Measurements from ENCODE around the gene AVL9. TPM values are rescaled to one million over a fixed set of nuclear protein-coding genes. Genes with fewer than 3 reads are reported as not detected.
"Not testable (repeated sequence)": the region's sequence is repeated elsewhere in the genome, so short reads cannot be mapped to it uniquely, and the experiment has no call there.

The AVL9 gene
- total and polyA plus RNA-seq, 9 of the 15 experiments (the other 6 are each of a cell fraction or from before 2014, with no cell fraction given), result 6.4 to 66.2 (median 30.1) TPM

DNA sequence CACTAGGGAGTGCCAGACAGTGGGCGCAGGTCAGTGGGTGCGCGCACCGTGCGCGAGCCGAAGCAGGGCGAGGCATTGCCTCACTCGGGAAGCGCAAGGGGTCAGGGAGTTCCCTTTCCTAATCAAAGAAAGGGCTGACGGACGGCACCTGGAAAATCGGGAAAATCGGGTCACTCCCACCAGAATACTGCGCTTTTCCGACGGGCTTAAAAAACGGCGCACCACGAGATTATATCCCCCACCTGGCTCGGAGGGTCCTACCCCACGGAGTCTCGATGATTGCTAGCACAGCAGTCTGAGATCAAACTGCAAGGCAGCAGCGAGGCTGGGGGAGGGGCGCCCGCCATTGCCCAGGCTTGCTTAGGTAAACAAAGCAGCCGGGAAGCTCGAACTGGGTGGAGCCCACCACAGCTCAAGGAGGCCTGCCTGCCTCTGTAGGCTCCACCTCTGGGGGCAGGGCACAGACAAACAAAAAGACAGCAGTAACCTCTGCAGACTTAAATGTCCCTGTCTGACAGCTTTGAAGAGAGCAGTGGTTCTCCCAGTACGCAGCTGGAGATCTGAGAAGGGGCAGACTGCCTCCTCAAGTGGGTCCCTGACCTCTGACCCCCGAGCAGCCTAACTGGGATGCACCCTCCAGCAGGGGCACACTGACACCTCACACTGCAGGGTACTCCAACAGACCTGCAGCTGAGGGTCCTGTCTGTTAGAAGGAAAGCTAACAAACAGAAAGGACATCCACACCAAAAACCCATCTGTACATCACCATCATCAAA lies 30.5 kb upstream of the AVL9 start (continued):
- peak; percentile 60; the same call in 1 of the 2 replicates for TF ChIP-seq LEF1 (IDR thresholded peaks at IDR 0.05)
- TF ChIP-seq SMARCE1 (IDR thresholded peaks at IDR 0.05), result peak; percentile 43; the same call in 1 of the 2 replicates
- TF ChIP-seq EP400 (IDR thresholded peaks at IDR 0.05), result peak; percentile 72
- TF ChIP-seq POLR2A (conservative IDR thresholded peaks at IDR 0.05), result peak; percentile 64; the same call in 1 of the 2 replicates
- peak; percentile 70 for TF ChIP-seq TAF9B (IDR thresholded peaks at IDR 0.05; ENCODE audit: partially characterized antibody)
- TF ChIP-seq, protein P1, sequence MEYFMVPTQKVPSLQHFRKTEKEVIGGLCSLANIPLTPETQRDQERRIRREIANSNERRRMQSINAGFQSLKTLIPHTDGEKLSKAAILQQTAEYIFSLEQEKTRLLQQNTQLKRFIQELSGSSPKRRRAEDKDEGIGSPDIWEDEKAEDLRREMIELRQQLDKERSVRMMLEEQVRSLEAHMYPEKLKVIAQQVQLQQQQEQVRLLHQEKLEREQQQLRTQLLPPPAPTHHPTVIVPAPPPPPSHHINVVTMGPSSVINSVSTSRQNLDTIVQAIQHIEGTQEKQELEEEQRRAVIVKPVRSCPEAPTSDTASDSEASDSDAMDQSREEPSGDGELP (CRISPR knock-in tag; IDR thresholded peaks at IDR 0.05; ENCODE audit: borderline replicate concordance), result 0 out of 2 replicates have a peak, but pooled peaks have one; percentile 22
- TF ChIP-seq FOXA3 (CRISPR knock-in tag; conservative IDR thresholded peaks at IDR 0.05 in 1 of 2, IDR thresholded peaks at IDR 0.05 in 1 of 2), result peak; percentile 41 to 93; a peak in 3 of 4 replicates
- peak; percentile 82 to 91 for TF ChIP-seq FOXK2 (conservative IDR thresholded peaks at IDR 0.05 in 1 of 2, IDR thresholded peaks at IDR 0.05 in 1 of 2; ENCODE audit: low read depth in 2 of 2)
- 0 out of 2 replicates have a peak, but pooled peaks have one; percentile 39 for TF ChIP-seq SOX6 (IDR thresholded peaks at IDR 0.05)
- peak; percentile 91 for TF ChIP-seq NFRKB (IDR thresholded peaks at IDR 0.05; ENCODE audit: low read depth)
- TF ChIP-seq SUPT5H (IDR thresholded peaks at IDR 0.05), result peak; percentile 36; the same call in 1 of the 2 replicates
- TF ChIP-seq, protein P2, sequence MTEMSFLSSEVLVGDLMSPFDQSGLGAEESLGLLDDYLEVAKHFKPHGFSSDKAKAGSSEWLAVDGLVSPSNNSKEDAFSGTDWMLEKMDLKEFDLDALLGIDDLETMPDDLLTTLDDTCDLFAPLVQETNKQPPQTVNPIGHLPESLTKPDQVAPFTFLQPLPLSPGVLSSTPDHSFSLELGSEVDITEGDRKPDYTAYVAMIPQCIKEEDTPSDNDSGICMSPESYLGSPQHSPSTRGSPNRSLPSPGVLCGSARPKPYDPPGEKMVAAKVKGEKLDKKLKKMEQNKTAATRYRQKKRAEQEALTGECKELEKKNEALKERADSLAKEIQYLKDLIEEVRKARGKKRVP (CRISPR knock-in tag; IDR thresholded peaks at IDR 0.05), result 0 out of 2 replicates have a peak, but pooled peaks have one; percentile 14
- not testable (repeated sequence) for TF ChIP-seq ATF1 (CRISPR knock-in tag; IDR thresholded peaks at IDR 0.05)
- TF ChIP-seq ATF1 (tag; IDR thresholded peaks at IDR 0.05), result peak; percentile 33; the same call in 1 of the 2 replicates
- TF ChIP-seq PHF8 (IDR thresholded peaks at IDR 0.05; ENCODE audit: borderline replicate concordance, low read length), result peak; percentile 21; the same call in 1 of the 2 replicates
- TF ChIP-seq L3MBTL2 (IDR thresholded peaks at IDR 0.05), result 0 out of 2 replicates have a peak, but pooled peaks have one; percentile 55
- TF ChIP-seq BRD9 (IDR thresholded peaks at IDR 0.05; ENCODE audit: low read depth, partially characterized antibody), result peak; percentile 84
- TF ChIP-seq, protein P3, sequence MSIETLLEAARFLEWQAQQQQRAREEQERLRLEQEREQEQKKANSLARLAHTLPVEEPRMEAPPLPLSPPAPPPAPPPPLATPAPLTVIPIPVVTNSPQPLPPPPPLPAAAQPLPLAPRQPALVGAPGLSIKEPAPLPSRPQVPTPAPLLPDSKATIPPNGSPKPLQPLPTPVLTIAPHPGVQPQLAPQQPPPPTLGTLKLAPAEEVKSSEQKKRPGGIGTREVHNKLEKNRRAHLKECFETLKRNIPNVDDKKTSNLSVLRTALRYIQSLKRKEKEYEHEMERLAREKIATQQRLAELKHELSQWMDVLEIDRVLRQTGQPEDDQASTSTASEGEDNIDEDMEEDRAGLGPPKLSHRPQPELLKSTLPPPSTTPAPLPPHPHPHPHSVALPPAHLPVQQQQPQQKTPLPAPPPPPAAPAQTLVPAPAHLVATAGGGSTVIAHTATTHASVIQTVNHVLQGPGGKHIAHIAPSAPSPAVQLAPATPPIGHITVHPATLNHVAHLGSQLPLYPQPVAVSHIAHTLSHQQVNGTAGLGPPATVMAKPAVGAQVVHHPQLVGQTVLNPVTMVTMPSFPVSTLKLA (conservative IDR thresholded peaks at IDR 0.05), result peak; percentile 30 to 48; a peak in 1 of 4 replicates
- peak; percentile 36; the same call in 1 of the 2 replicates for TF ChIP-seq SMARCA4 (IDR thresholded peaks at IDR 0.05)
- TF ChIP-seq ARID1B (IDR thresholded peaks at IDR 0.05), result peak; percentile 41; the same call in 1 of the 2 replicates

Measured in K562 (cell line).